Activated CD8-positive, alpha-beta memory T cell treated with anti-CD3 and anti-CD28 coated beads, Interleukin-2, amount 50 U/mL, for 4 hours (primary cell): ENCODE results near the gene NTRK1.

ENCODE experiments used
- DNase-seq: peaks from one replicate; pipeline ENCODE4 v3.0.0-alpha.2; 2020

NTRK1 gene

GRCh38 chr1:156839426-156840109 is 21.1 kb upstream of the NTRK1 start:
- no peak for DNase-seq

GRCh38 chr1:156840186-156840897 is 20.3 kb upstream of the NTRK1 start:
- DNase-seq = no peak

GRCh38 chr1:156840898-156841279 is 19.8 kb upstream of the NTRK1 start:
- no peak for DNase-seq

- DNase-seq = no peak
These were observed 19.3 kb upstream of the NTRK1 start for GRCh38 chr1:156841295-156841855.

- DNase-seq = no peak
These were observed 17.9 kb upstream of the NTRK1 start for GRCh38 chr1:156842618-156843300.

GRCh38 chr1:156844102-156844501 is 16.6 kb upstream of the NTRK1 start:
- no peak for DNase-seq

GRCh38 chr1:156844638-156845037 is 16.0 kb upstream of the NTRK1 start:
- DNase-seq = no peak

- peak; percentile 57 for DNase-seq
These were observed 15.4 kb upstream of the NTRK1 start for GRCh38 chr1:156845055-156845952.

GRCh38 chr1:156845953-156846545 is 14.6 kb upstream of the NTRK1 start:
- DNase-seq = no peak

- DNase-seq = no peak
These were observed 14.0 kb upstream of the NTRK1 start for GRCh38 chr1:156846643-156847042.

GRCh38 chr1:156847591-156848460 is 12.8 kb upstream of the NTRK1 start:
- no peak for DNase-seq

- peak; percentile 65 for DNase-seq
These were observed 12.1 kb upstream of the NTRK1 start for GRCh38 chr1:156848461-156849150.

GRCh38 chr1:156849151-156849496 is 11.5 kb upstream of the NTRK1 start:
- no peak for DNase-seq

- no peak for DNase-seq
These were observed 8.8 kb upstream of the NTRK1 start for GRCh38 chr1:156851779-156852417.

- no peak for DNase-seq
These were observed 8.2 kb upstream of the NTRK1 start for GRCh38 chr1:156852418-156852874.

- no peak for DNase-seq
These were observed 6.9 kb upstream of the NTRK1 start for GRCh38 chr1:156853761-156854160.

- DNase-seq = no peak
These were observed 6.0 kb upstream of the NTRK1 start for GRCh38 chr1:156854634-156855033.

- no peak for DNase-seq
These were observed 4.3 kb upstream of the NTRK1 start for GRCh38 chr1:156856282-156856785.

- no peak for DNase-seq
These were observed 3.1 kb upstream of the NTRK1 start for GRCh38 chr1:156857532-156857931.

GRCh38 chr1:156858555-156858956 is 2.1 kb upstream of the NTRK1 start:
- DNase-seq = no peak
